A549 (cell line): ENCODE measurements around the gene MYOZ3. TPM values are rescaled to one million over a fixed set of nuclear protein-coding genes. Genes with fewer than 3 reads are reported as not detected.

Source experiments
- ATAC-seq, 2 experiments: fragments of 200-7000 bp in 1 of 2; fragments of >200 bp in 1 of 2; cut with Nextera tagmentation in 1 of 2; cut with Tn5 transposase in 1 of 2; 3 replicates each; pipeline versions ENCODE4 v1.8.0 to v1.9.1; 2018 to 2020; ENCODE audit warnings: mild to moderate bottlenecking in 1 of 2, moderate library complexity in 1 of 2
- CTCF ChIA-PET: fragments of 300-600 bp; sonication (Branson Sonifier 250); formaldehyde crosslinking; extraction: SDS; loops from one replicate; lab custom pipeline; 2021; ENCODE audit warnings: antibody characterized with exemption, inconsistent platforms; lab: Yijun Ruan, JAX
- POLR2A ChIA-PET: fragments of 350-600 bp; formaldehyde crosslinking; extraction: SDS; loops from one replicate; lab custom pipeline; 2021; ENCODE audit warnings: antibody characterized with exemption, inconsistent platforms; lab: Yijun Ruan, JAX
- DNase-seq, 2 experiments: peaks; one replicate each; pipeline versions ENCODE4 v3.0.0 to v3.0.0-alpha.2; 2011 to 2016; ENCODE audit warnings: low read depth in 1 of 2, low spot score in 1 of 2
- FAIRE-seq: peaks from 2 replicates; lab custom pipeline; 2011; peaks lifted over from hg19 to GRCh38; lab: Jason Lieb, UNC
- H3K27ac ChIP-seq, 2 experiments: fragments of >200 bp; sonication (Bioruptor Twin); formaldehyde crosslinking; 3 replicates each; pipeline ENCODE4 v1.5.1; 2016 to 2017
- H3K4me1 ChIP-seq: fragments of >200 bp; sonication (Bioruptor Twin); formaldehyde crosslinking; 3 replicates; pipeline ENCODE4 v1.6.1; 2016
- H3K4me2 ChIP-seq: fragments of >200 bp; sonication (Bioruptor Twin); formaldehyde crosslinking; 3 replicates; pipeline ENCODE4 v1.6.1; 2016
- H3K4me3 ChIP-seq: fragments of >200 bp; sonication (Bioruptor Twin); formaldehyde crosslinking; 3 replicates; pipeline ENCODE4 v1.5.1; 2016
- H3K9me3 ChIP-seq: fragments of >200 bp; sonication (Bioruptor Twin); formaldehyde crosslinking; 3 replicates; pipeline ENCODE4 v1.6.1; 2016
- CBX2 ChIP-seq: fragments of 200-600 bp; sonication (generic); IDR thresholded peaks from 2 replicates; pipeline ENCODE4 v1.6.1; 2016; ENCODE audit warnings: low read depth, mild to moderate bottlenecking, borderline replicate concordance
- CEBPB ChIP-seq, 2 experiments: fragments of >200 bp in 1 of 2; sonication (Bioruptor Twin) in 1 of 2; formaldehyde crosslinking in 1 of 2; IDR thresholded peaks; 2 replicates each; pipeline ENCODE4 v1.6.1; 2012 to 2016
- CHD2 ChIP-seq: fragments of 150-350 bp; IDR thresholded peaks from 2 replicates; pipeline ENCODE4 v1.6.1; 2014; ENCODE audit warnings: low read length; ENCODE audit not compliant: partially characterized antibody
- EHMT2 ChIP-seq: fragments of 200-600 bp; sonication (generic); IDR thresholded peaks from 2 replicates; pipeline ENCODE4 v1.6.1; 2016; ENCODE audit warnings: antibody characterized with exemption, low read depth, mild to moderate bottlenecking, moderate library complexity
- ESRRA ChIP-seq: fragments of 150-350 bp; IDR thresholded peaks from 2 replicates; pipeline ENCODE4 v1.6.1; 2014; ENCODE audit warnings: mild to moderate bottlenecking, low read length, borderline replicate concordance
- FOSB ChIP-seq: fragments of 250-450 bp; sonication (Bioruptor Pico); IDR thresholded peaks from 2 replicates; pipeline ENCODE4 v1.5.0; 2020; ENCODE audit warnings: mild to moderate bottlenecking, moderate library complexity
- FOXS1 ChIP-seq: fragments of 250-450 bp; sonication (Bioruptor Pico); IDR thresholded peaks from 2 replicates; pipeline ENCODE4 v1.5.0; 2020; ENCODE audit warnings: mild to moderate bottlenecking, moderate library complexity
- HDAC2 ChIP-seq: fragments of 200-600 bp; sonication (generic); IDR thresholded peaks from 2 replicates; pipeline ENCODE4 v1.6.1; 2016
- MAFK ChIP-seq: fragments of 450-650 bp; IDR thresholded peaks from 2 replicates; pipeline ENCODE4 v1.6.1; 2014; ENCODE audit not compliant: partially characterized antibody
- NPAS2 ChIP-seq: fragments of 250-450 bp; sonication (Bioruptor Pico); IDR thresholded peaks from 2 replicates; pipeline ENCODE4 v1.8.0; 2022; ENCODE audit warnings: mild to moderate bottlenecking, moderate library complexity, borderline replicate concordance
- POLR2A ChIP-seq: IDR thresholded peaks from 2 replicates; pipeline ENCODE4 v1.6.1; 2012; ENCODE audit warnings: mild to moderate bottlenecking, low read length
- POLR2AphosphoS2 ChIP-seq: conservative IDR thresholded peaks from 2 replicates; pipeline ENCODE4 v1.6.1; 2012; ENCODE audit warnings: low read length, improper control_type of control experiment, inconsistent platforms
- RARB ChIP-seq: fragments of 250-450 bp; sonication (Bioruptor Pico); IDR thresholded peaks from 2 replicates; pipeline ENCODE4 v1.8.0; 2021; ENCODE audit warnings: mild to moderate bottlenecking, moderate library complexity
- RCOR1 ChIP-seq: fragments of 150-350 bp; IDR thresholded peaks from 2 replicates; pipeline ENCODE4 v1.6.1; 2014; ENCODE audit warnings: antibody characterized with exemption, low read length, low read depth
- SREBF2 ChIP-seq: fragments of 450-650 bp; IDR thresholded peaks from 2 replicates; pipeline ENCODE4 v1.6.1; 2014; ENCODE audit warnings: mild to moderate bottlenecking, moderate library complexity
- ZC3H11A ChIP-seq: fragments of 450-650 bp; IDR thresholded peaks from 2 replicates; pipeline ENCODE4 v1.6.1; 2014; ENCODE audit warnings: antibody characterized with exemption, mild to moderate bottlenecking
- ZSCAN20 ChIP-seq: fragments of 250-450 bp; sonication (Bioruptor Pico); IDR thresholded peaks from 2 replicates; pipeline ENCODE4 v1.8.0; 2022; ENCODE audit warnings: mild to moderate bottlenecking, moderate library complexity
- WGBS: methylation state at CpG from one replicate; pipeline ENCODE4 v1.1.6; 2017; ENCODE audit errors: missing lambda C conversion rate; 5-methylcytosine and 5-hydroxymethylcytosine counted together
- polyA plus RNA-seq, 4 experiments: library from polyadenylated mRNA; depleted of rRNA in 3 of 4; stranded (reverse); fragments of >200 nt; fragmentation: RNase III in 1 of 4; extraction: RNeasy Plus Mini Kit Qiagen cat#74134 plus additional on column Dnase treatment in 1 of 4; gene quantifications; 2 replicates in 3 of 4; 3 replicates in 1 of 4; pipeline ENCODE4 v1.2.3, GENCODE V29; 2011 to 2017
- TF ChIP-seq, protein P1 (sequence below): fragments of >200 bp; sonication (Bioruptor Twin); formaldehyde crosslinking; IDR thresholded peaks from 3 replicates; pipeline ENCODE4 v1.6.1; 2016
- TF ChIP-seq, protein P2 (sequence below): fragments of >200 bp; sonication (Bioruptor Twin); formaldehyde crosslinking; IDR thresholded peaks from 2 replicates; pipeline ENCODE4 v1.6.1; 2016
- TF ChIP-seq, protein P3 (sequence below): fragments of 250-450 bp; sonication (Bioruptor Pico); IDR thresholded peaks from 2 replicates; pipeline ENCODE4 v1.5.0; 2021; ENCODE audit warnings: mild to moderate bottlenecking, moderate library complexity, borderline replicate concordance
- TF ChIP-seq, protein P4 (sequence below): IDR thresholded peaks from 2 replicates; pipeline ENCODE4 v1.6.1; 2012
- TF ChIP-seq, protein P5 (sequence below): IDR thresholded peaks from 2 replicates; pipeline ENCODE4 v1.6.1; 2012; ENCODE audit warnings: low read depth, borderline replicate concordance

MYOZ3 gene
- polyA plus RNA-seq, 2 of the 4 experiments (the other 2 are of a cell fraction): 0.06 to 0.09 TPM

DNA sequence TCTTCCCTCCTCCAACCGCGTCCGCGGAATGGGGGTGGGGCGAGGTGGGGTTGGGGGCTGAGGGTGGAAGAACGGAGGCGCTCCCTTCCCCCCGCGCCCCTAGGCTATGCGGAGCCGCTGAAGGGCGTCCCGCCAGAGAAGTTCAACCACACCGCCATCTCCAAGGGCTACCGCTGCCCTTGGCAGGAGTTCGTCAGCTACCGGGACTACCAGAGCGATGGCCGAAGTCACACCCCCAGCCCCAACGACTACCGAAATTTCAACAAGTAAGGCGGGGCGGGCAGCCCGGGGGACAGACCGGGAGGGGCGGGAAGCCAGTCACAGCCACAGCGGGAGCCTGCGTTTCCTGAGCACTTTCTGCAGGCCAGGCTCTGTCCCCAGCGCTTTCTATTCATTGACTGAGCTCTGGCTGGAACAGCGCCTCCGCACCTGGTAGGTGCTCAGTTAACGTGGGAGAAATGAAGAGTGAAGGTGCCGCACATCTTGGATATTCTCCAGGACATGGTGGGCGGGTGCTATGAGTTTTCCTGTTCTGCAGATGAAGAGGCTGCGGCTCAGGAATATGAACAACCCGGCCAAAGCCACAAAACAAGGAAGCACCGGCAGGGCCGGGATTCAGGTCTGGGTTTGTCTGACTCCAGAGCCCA lies 11.3 kb downstream of the MYOZ3 start:
- H3K4me2 ChIP-seq: peak overlapping the region; percentile 78
- DNase-seq: no peak
- POLR2A ChIA-PET: interaction anchor here (1.2 kb wide), 1 partner anchor 29 kb away, joined by 4 read pairs; the partner anchor contains the start of gene RBM22
- ATAC-seq: peak; percentile 61 to 73
- no peaks in the 10 kb centered on the region for H3K9me3 ChIP-seq
- CTCF ChIA-PET: interaction anchor here (0.9 to 6.6 kb wide), 7 partner anchors 11 to 156 kb away, joined by 3 to 30 read pairs (median 4); partner anchors contain the start of gene RBM22
- TF ChIP-seq FOXS1: no peak
- no peak for TF ChIP-seq POLR2AphosphoS2
- TF ChIP-seq CHD2: no peak
- TF ChIP-seq RARB (CRISPR knock-in tag): no peak
- TF ChIP-seq, protein P1, sequence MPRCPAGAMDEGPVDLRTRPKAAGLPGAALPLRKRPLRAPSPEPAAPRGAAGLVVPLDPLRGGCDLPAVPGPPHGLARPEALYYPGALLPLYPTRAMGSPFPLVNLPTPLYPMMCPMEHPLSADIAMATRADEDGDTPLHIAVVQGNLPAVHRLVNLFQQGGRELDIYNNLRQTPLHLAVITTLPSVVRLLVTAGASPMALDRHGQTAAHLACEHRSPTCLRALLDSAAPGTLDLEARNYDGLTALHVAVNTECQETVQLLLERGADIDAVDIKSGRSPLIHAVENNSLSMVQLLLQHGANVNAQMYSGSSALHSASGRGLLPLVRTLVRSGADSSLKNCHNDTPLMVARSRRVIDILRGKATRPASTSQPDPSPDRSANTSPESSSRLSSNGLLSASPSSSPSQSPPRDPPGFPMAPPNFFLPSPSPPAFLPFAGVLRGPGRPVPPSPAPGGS: no peak
- TF ChIP-seq, all 56 proteins: peak for 0
- 31% methylated on average over 24 of the region's 38 CpGs for WGBS
- Histone ChIP-seq H3K27ac (peak overlapping the region; percentile 17 to 80; a peak in 4 of 6 replicates), H3K4me3 (peak overlapping the region; percentile 43), H3K4me1 (0 out of 3 replicates have a peak, but pooled peaks cover 5% of the 10 kb centered on the region)
- FAIRE-seq: no peak

DNA sequence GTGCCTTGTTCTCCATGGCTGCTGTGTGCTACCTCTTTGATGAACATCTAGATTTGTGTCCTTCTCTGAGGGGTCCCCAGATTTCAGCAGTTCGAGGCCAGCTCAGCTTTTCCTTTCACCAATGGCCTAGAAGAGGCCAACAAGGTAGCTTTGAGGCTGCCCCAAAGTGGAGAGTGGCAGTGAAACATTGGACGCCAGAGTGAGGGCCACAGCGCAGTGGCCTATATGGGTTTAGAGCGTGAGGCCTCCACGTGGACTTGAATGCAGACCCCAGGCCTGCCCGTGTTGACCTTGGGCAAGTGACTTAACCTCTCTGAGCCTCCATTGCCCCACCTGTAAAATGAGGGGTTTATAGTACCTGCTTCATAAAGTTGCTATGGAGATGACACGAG lies 11.8 kb downstream of the MYOZ3 start:
- H3K4me1 ChIP-seq: 0 out of 3 replicates have a peak, but pooled peaks cover 5% of the 10 kb centered on the region
- TF ChIP-seq FOSB (CRISPR knock-in tag): no peak
- TF ChIP-seq, protein P2, sequence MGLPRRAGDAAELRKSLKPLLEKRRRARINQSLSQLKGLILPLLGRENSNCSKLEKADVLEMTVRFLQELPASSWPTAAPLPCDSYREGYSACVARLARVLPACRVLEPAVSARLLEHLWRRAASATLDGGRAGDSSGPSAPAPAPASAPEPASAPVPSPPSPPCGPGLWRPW: no peak
- TF ChIP-seq, protein P3, sequence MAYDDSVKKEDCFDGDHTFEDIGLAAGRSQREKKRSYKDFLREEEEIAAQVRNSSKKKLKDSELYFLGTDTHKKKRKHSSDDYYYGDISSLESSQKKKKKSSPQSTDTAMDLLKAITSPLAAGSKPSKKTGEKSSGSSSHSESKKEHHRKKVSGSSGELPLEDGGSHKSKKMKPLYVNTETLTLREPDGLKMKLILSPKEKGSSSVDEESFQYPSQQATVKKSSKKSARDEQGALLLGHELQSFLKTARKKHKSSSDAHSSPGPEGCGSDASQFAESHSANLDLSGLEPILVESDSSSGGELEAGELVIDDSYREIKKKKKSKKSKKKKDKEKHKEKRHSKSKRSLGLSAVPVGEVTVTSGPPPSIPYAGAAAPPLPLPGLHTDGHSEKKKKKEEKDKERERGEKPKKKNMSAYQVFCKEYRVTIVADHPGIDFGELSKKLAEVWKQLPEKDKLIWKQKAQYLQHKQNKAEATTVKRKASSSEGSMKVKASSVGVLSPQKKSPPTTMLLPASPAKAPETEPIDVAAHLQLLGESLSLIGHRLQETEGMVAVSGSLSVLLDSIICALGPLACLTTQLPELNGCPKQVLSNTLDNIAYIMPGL (CRISPR knock-in tag): no peak
- no peak for TF ChIP-seq CEBPB (IDR thresholded peaks at IDR 0.05)
- TF ChIP-seq EHMT2: no peak
- no peak for TF ChIP-seq NPAS2 (CRISPR knock-in tag)
- TF ChIP-seq ESRRA: no peak
- TF ChIP-seq RCOR1: no peak
- no peak for TF ChIP-seq ZC3H11A
- no peak for TF ChIP-seq ZSCAN20 (CRISPR knock-in tag)
- no peak for TF ChIP-seq MAFK
- TF ChIP-seq SREBF2: no peak
- TF ChIP-seq POLR2A: no peak
- TF ChIP-seq, protein P1: no peak
- TF ChIP-seq, protein P4, sequence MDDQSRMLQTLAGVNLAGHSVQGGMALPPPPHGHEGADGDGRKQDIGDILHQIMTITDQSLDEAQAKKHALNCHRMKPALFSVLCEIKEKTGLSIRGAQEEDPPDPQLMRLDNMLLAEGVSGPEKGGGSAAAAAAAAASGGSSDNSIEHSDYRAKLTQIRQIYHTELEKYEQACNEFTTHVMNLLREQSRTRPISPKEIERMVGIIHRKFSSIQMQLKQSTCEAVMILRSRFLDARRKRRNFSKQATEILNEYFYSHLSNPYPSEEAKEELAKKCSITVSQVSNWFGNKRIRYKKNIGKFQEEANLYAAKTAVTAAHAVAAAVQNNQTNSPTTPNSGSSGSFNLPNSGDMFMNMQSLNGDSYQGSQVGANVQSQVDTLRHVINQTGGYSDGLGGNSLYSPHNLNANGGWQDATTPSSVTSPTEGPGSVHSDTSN: no peak
- no peak for TF ChIP-seq CBX2
- TF ChIP-seq, protein P5, sequence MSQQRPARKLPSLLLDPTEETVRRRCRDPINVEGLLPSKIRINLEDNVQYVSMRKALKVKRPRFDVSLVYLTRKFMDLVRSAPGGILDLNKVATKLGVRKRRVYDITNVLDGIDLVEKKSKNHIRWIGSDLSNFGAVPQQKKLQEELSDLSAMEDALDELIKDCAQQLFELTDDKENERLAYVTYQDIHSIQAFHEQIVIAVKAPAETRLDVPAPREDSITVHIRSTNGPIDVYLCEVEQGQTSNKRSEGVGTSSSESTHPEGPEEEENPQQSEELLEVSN: no peak
- TF ChIP-seq HDAC2: no peak
- ATAC-seq (no peak), DNase-seq (no peak), FAIRE-seq (no peak)
- peak overlapping the region; percentile 43; the same call in 1 of the 3 replicates for H3K4me3 ChIP-seq
- 80% methylated on average over 7 of the region's 7 CpGs for WGBS
- no peak overlapping the region; a peak in 1 of 6 replicates for H3K27ac ChIP-seq
- H3K9me3 ChIP-seq: no peaks in the 10 kb centered on the region
- peak overlapping the region; percentile 78 for H3K4me2 ChIP-seq
- ChIA-PET CTCF (interaction anchor here (0.7 to 6.6 kb wide), 9 partner anchors 11 to 392 kb away, joined by 3 to 30 read pairs (median 3); partner anchors contain the start of gene RBM22), POLR2A (interaction anchor here (1.2 kb wide), 1 partner anchor 28 kb away, joined by 4 read pairs; the partner anchor contains the start of gene RBM22)
